T-helper 9 cell (primary cell): Measurements from ENCODE around the gene WIZ.

Experiments used
- DNase-seq: peaks from one replicate; pipeline ENCODE4 v3.0.0-alpha.2; 2020

WIZ gene

GRCh38 chr19:15373644-15374043, 76.1 kb downstream of the WIZ start:
- DNase-seq = no peak

GRCh38 chr19:15372891-15373301, 76.9 kb downstream of the WIZ start:
- DNase-seq = no peak

- DNase-seq = no peak
Measured at GRCh38 chr19:15372470-15372869, 77.3 kb downstream of the WIZ start.

GRCh38 chr19:15371786-15372380, 77.9 kb downstream of the WIZ start:
- DNase-seq = no peak

GRCh38 chr19:15371119-15371518, 78.6 kb downstream of the WIZ start:
- no peak for DNase-seq
